Measurements from ENCODE around the gene PDCD6IP.
"Not testable (repeated sequence)": the region's sequence is repeated elsewhere in the genome, so short reads cannot be mapped to it uniquely, and the experiment has no call there.

Gene PDCD6IP

DNA sequence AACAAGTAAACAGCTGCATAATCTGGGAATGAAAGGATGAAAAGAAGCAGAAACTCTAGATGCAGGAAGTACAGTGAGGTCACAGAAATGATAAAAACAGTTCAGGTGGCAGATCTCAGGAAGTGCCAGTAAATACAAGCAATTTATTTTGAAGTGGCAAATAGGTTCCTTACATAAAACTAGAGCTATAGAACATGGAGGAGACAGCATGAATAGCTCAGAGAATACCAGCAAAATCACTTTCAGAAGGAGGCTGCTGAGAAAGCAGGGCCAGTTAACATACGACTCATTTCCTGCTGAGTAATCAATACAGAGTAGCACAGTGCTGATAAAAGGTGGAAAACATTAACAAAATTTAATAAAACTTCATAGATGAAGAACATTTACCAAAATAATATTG lies 57.0 kb downstream of the PDCD6IP start:
- DNase-seq (ENCODE audit: low read depth in 2 of 2), result not testable (repeated sequence)

DNA sequence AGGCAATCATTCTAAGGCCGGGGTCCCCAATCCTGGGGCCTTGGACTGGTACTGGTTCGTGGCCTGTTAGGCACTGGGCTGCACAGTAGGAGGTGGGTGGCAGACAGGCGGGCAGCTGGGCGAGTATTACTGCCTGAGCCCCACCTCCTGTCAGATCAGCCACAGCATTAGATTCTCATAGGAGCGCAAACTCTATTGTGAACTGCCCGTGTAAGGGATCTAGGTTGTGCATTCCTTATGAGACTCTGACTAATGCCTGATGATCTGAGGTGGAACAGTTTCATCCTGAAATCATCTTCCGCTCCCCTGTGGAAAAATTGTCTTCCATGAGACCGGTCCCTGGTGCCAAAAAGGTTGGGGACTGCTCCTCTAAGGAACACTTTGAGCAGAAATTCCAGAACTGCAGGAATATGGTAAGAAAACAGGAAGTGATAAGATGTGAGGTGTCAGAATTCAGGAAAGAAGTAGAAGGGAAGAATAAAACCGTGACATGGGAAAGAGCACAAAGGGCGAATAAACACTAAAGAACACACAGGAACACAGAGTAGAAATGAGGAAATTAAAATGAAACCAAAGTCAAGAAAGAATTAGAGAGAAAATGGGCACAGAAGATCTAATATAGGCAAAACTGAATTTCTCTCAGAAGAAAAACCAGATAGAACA lies 57.6 kb downstream of the PDCD6IP start:
- DNase-seq (ENCODE audit: low read depth in 2 of 2), result no peak

DNA sequence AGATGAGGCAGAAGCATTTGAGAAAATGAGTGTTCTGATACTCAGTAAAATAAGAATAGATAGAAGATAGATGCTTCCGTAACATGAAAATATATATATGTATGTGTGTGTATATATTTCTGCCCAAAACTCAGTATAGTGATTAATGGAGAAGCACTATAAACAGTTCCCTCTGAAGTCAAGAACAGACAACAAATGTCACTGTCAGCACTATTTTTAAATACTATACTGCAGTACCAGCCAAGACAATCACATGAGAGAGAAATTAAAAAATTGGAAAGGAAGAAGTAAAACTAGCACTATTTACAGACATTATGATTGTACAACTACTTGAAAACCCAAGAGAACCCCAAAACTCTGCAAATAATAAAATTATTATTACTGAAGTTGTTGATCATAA lies 59.3 kb downstream of the PDCD6IP start:
- not testable (repeated sequence) for DNase-seq (ENCODE audit: low read depth in 2 of 2)

DNA sequence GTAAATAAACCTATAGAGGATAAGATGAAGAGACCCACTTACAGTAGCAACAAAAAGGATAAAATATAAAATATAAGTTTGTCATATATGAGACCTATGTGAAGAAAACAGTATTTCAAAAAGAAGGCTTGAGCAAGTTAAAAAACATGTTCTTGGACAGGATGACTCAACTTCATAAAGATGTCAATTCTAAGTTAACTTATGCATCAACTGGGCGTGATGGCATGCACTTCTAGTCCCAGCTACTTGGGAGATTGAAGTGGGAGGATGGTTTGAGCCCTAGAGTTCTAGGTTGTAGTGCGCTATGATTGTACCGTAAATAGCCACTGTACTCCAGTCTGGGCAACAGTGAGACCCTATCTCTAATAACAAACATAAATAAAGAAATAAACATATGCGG lies 59.7 kb downstream of the PDCD6IP start:
- no peak for DNase-seq (ENCODE audit: low read depth in 2 of 2)

DNA sequence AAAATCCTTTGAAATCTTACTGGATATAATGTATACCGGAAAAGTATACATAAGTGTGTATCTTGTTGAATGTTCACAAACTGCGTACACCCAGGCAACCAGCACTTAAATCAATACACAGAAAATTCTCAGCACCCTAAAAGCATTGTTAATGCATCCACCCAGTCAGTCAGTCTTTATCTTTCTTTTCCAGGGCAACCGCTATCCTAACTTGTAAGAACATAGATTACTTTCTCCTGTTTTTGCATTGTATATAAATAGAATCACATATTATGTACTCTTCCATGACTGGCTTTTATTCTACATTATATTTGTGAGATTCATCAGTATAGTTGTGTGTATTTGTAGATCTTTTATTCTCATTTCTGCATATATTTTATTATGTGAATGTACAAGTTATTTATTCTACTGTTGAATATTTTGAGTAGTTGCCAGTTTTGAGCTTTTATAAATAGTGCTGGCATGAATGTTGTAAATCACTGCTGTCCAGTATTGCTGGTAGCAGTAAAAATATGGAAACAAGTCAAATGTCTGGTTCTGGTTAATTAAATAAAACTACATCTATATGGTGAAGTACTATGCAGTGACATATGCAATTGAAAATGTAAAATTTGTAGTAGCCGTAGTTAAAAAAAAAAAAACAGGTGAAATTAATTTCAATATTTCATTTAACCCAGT lies 62.1 kb downstream of the PDCD6IP start:
- no peak for DNase-seq (ENCODE audit: low read depth in 2 of 2)

DNA sequence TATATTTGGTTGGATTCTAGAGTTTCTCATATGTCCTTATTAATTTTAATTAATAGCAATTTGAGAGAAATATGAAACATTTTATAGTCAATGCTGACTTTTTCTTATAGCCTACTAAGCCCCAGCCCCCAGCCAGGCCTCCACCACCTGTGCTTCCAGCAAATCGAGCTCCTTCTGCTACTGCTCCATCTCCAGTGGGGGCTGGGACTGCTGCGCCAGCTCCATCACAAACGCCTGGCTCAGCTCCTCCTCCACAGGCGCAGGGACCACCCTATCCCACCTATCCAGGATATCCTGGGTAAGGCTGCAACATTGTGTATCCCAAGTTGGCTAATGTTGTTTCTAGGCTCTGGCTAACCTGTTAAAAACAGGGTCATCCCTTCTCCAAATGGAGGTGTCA lies 66.7 kb downstream of the PDCD6IP start:
- no peak for DNase-seq (ENCODE audit: low read depth in 2 of 2)

DNA sequence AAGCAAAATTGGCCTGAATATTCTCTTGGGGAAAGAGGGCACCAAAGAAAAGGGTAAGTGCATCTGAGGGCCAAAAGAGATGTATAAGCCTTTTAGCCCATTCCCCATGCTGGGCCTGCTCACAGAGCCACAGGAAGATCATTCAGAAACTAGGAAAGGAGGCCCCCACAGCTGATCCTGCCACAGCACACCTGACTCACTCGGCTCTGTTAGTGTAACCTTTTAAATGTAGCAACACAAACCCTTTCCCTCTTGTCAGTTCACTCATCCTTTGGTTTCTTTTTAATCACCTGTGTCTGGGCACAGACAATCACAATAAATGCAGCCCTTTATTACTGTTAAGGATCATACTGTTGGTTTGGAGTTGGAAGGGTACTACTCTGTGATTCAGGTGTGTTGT lies 69.9 kb downstream of the PDCD6IP start:
- no peak for DNase-seq (ENCODE audit: low read depth in 2 of 2)

DNA sequence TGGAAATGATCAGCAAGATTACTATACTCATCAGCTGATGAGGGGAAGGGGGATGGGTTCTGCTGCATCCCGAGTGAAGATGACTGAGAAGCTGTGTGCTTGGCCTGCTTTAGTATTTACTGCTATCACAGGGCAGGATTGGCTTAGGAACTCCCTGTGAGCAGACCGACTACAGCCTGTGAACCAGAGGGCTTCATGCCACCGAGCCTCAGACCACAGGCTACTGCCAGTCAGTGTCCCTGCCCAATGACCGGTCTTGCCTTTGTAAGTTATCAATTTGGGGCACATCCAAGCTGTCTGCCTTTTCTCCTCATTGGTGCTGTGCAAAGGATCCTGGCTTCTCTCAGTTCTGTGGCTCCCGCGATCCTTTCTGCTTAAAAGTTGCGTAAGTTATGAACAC lies 71.5 kb downstream of the PDCD6IP start:
- no peak for DNase-seq (ENCODE audit: low read depth in 2 of 2)

DNA sequence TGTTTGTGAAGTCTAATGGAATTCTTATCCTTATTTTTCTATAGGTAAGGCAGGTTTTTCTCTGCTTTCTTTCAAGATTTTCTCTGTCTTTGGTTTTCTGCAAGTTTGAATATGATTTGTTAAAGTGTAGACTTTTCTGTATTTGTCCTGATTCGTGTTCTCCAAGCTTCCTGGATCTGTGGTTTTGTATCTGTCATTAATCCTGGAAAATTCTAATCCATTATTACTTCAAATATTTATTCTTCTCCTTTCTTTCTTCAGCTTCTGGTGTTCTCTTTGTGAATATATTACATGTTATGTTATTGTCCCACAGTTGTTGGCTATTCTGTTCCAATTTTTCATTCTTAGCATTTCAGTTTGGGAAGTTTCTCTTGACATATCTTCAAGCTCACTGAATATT lies 76.4 kb downstream of the PDCD6IP start:
- no peak for DNase-seq (ENCODE audit: low read depth in 2 of 2)

DNA sequence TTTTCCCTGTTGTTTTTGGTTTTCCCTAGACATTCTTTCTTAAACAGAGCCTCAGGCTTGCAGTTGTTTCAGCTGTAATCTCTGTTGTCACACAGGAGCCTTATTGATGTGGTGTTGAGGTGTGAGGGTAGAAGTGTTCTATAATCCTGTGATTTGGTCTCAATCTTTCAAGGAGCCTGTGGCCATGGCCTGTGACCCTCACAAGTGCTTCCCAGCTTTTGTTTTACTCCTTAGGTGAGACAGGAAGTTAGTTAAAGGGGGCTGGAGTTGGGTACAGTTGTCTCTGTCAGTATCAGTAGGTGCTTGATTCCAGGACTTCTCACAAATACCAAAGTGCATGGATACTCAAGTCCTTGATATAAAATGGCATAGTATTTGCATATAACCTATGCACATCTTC lies 77.2 kb downstream of the PDCD6IP start:
- DNase-seq (ENCODE audit: low read depth in 2 of 2), result no peak

DNA sequence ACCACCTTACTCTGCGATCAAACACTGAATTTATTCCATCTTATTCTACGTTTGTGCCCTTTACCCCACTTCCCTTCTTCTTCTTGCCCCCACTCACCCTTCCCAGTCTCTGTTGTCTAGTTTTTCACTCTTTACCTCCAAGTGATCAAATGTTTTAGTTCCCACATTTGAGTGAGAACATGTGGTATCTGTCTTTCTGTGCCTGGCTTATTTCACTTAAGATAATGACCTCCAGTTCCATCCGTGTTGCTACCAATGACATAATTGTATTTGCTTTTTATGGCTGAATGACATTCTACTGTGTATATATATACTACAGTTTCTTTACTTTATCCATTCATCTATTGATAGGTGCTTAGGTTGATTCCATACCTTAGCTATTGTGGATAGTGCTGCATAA lies 78.8 kb downstream of the PDCD6IP start:
- no peak for DNase-seq (ENCODE audit: low read depth in 2 of 2)

DNA sequence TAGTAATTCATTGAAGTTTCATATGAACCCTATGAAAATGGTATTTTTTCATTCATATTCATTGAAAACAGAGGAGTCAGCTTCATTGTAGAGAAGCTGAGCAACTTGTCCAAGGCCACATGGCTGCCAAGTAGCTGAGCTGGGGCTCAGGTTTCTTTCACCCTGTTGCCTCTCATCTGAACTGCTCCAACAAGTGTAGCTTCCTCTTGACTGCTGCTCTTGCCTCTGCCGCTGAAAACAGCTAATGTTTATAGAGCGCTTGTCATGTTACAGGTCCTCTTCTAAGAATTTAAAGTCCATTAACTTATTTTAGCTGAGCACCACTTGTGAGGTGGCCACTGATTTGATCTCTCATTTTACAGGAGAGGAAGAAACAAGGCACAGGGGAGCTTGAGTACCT lies 81.1 kb downstream of the PDCD6IP start:
- DNase-seq (ENCODE audit: low read depth in 2 of 2), result no peak

DNA sequence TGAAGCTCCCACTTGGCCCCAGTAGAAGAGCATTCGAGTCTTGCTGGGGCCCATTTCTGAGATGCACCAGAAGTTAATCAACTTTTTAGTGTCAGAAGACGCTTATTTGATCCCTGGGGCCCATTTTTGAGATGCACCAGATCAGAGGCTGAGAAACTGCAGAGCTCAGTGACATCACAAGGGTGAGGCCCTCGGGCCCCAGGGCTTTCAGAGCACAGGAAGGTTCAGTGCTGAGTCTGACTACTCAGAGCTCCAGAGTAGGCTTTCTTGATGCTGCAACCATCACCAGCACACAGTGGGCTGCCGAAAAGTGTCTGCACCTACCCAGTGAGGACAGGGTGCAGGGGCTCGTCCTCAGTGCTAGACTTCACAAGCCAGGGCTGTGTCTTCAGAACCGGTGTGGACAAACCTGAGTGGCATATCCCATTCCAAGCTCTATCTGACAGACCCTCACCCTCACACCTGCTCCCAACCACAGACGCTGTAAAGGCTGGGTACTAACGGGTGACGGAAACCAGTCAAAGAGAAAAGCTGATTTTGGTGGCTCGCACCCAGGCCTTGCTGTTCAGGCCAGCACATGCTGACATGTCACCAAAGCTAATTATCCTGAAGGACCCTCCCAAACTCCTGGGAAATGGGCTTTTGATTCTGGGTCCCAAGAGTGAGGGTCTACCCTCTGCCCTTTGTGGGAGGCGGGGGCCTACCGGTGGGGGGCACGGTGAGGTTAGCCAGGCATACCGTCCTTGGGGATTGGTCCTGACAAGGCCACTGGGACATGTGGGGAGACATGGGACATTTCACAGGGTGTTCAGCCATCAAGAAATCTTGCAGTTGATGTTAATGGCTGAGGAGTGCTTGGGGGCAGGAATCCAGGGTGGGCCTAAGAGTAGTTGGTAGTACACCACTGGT lies 83.0 kb downstream of the PDCD6IP start:
- no peak for DNase-seq (ENCODE audit: low read depth in 2 of 2)

DNA sequence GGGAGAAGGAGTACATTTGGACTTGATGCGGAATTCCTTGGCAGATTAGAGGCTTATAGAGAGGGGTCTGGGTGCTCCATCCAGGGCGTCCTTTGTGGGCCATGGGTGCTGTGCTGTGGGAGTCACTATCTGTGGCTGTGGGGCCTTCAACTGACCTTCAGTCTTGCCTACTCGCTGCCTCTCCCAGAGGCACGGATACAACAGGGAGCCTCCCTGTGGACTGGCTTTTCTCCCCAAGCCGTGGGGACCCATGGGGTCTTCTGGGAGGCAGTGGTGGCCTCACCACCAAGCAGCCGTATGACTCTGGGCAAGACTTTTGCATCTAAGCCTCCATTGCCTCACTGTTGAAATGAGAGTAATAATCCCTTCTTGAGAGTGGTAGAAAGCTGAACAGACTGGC lies 83.9 kb downstream of the PDCD6IP start:
- no peak for DNase-seq (ENCODE audit: low read depth in 2 of 2)

DNA sequence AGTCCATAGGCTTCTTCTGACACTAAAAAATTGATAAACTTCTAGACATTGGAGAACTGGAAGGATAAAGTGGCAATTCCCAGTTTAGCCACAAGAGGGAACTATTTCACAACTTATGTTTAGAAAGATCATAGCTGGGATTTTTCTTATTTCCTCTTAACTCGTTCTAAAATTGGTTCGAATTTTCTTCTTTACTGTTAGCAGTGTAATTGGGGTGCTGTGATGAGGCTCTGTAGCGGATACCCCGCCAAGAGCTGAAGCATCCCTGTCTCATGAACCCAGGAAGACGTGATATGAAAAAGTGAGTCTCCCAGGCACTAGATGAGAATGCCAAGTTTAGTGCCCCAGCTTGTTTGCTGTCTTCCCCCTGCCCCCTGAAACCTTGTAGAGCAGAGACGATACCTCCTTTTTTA lies 85.1 kb downstream of the PDCD6IP start:
- peak; percentile 21 for DNase-seq (ENCODE audit: low read depth in 2 of 2)

DNA sequence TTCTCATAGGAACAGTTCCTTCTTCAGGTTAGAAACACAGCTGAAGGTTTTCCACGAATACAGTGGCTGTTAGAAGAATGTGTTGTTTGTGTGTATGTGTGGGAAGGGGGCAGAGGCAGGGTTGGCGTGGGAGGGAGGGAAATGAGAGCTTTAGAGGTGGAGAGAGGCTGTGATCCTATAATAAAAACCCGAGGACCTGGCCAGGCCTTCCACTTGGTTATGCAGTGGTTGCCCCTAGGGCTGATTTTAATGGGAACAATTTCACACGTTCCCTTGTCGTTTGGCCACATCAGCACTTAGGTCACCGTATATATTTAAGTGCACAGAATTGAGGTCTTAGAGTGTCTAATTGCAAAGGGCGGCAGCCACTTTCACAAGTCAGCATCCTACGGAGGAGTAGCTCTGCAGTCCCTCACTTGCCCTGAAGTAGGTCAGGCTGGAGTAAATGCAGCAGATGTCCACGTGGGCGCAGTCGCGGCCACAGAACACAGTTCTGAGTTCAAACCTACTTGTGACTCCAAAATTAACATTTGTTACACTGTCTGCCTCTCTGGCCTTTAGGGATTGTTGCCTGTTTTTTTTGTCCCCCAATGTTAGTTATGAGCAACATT lies 85.6 kb downstream of the PDCD6IP start:
- no peak for DNase-seq (ENCODE audit: low read depth in 2 of 2)

DNA sequence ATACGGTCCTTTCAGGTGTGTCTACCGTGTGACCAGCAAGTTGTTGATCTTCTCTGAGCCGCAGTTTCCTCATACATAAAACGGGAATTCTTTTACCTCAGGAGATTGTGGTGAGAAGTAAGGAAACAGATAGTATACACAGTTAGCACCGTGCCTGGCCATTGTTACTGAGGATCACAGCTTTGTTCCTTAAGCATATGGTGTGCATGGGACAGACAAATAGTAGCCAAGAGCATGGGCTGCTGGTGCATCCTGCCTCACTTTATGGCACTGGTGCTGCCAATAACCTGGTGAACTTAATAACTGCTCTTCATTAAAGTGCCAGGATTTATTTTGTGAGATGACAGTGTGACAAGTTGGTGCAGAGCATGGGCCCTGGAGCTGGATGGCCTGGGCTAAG lies 86.3 kb downstream of the PDCD6IP start:
- no peak for DNase-seq (ENCODE audit: low read depth in 2 of 2)

DNA sequence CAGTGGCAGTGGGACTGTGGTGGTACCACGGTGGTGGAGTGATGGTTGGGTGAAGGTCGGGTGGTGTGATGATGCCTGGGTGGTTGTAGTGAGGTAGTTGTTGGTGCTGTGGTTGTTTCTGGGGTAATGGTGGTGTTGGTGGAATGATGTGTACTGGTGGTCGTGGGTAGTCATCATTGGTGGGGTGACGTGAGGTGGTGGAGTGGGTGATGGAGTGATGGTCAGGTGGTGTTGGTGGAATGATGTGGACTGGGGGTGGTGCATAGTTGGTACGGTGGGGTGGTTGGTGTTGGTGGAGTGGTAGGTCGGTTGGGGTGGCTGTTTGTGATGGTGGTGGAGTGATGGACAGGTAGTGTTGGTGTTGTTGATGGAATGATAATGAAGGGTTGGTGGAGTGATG lies 87.1 kb downstream of the PDCD6IP start:
- no peak for DNase-seq (ENCODE audit: low read depth in 2 of 2)

DNA sequence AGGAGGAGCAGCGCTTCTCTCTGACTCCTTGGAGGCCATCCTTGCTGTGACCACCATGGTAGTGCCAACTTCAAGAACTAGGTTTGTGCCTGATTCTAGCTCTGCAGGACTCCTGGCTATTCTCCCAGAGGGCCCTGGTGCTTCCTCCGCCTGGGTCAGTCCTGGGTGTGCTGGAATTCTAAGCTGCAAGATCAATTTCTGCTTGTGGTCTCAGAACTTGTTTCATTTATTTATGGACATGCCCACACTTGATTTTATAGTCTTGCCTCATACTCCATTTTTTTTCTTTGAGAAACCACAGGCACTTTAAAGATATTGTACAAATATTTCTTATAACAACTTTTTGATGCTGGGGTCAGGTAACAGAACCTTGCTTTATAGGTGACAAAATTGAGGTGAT lies 87.6 kb downstream of the PDCD6IP start:
- DNase-seq (ENCODE audit: low read depth in 2 of 2), result peak in 1 of 2 experiments; percentile 1

DNA sequence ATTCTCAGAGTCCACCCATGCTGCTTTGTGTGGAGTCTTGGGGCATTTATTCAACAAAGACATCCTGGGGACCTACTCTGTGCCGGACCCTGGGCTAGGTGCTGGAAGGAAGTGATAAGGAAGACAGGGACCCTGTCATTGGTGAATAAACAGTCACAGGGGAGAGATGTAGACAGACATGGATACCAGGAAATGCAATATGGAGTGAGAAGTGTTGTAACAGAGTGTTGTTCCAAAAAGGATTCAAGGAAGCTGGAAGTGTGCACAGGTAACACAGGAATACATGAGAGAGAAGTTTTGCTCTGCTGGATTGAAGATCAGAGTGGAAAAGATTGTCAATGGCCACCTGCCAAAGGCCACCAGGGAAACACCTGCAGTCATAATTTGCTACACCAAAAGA lies 89.0 kb downstream of the PDCD6IP start:
- no peak for DNase-seq (ENCODE audit: low read depth in 2 of 2)

DNA sequence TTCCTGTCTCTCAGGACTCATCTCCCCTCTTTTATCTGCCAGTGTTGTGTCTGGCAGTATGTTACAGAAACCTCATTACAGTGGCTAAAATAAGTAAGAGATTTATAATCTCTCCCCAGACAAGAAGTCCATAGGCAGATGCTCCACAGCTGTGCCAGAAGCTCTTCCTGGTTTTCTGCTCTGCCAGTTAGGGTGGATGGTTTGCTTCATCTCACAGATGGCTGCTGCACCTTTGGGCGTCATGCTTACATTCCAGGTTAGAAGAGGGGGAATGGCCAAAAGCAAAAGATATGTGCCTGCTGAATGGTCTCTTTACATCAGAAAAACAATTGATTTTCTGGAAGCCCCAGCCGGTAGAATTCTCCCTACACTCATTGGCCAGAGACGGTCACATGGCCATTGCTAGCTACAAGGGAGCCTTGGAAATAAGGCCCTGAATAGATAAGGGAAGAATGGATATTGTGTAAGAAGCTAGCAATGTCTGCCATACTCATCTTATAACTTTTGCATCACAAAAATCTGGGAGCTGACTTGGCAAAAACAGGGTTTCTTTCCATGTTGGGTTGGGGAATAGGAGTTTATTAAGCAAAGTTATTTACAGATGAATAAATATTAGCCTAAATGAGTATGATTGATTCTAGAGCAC lies 91.1 kb downstream of the PDCD6IP start:
- DNase-seq (ENCODE audit: low read depth in 2 of 2), result no peak

DNA sequence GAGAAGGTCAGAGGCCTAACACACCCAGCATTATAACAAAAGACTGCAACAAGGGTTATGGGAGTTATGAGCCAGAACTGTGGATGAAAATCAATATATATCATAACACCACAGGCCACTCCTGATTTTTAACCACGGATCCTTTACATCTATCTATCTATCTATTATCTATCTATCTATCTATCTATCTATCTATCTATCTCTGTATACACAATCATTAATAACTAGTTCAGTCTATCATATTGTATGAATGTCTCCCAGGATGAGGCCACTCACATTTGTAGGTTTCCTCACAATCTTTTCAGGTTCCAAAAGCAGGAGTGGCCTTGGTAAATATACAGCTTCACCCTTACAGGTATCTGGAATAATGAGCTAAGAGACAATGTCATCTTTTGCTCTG lies 94.2 kb downstream of the PDCD6IP start:
- no peak for DNase-seq (ENCODE audit: low read depth in 2 of 2)
